ENCODE data around the gene ACD.

Gene ACD

GRCh38 chr16:67675579-67675935, 15.5 kb upstream of the ACD start:
- FAIRE-seq: no peak

- no peak for FAIRE-seq
These were observed 15.0 kb upstream of the ACD start for GRCh38 chr16:67674851-67675578.

- FAIRE-seq: no peak
These were observed 13.9 kb upstream of the ACD start for GRCh38 chr16:67673712-67674580.

- FAIRE-seq: no peak
These were observed 12.9 kb upstream of the ACD start for GRCh38 chr16:67672739-67673662.

GRCh38 chr16:67672306-67672705, 12.2 kb upstream of the ACD start:
- FAIRE-seq: no peak

GRCh38 chr16:67669499-67670101, 9.5 kb upstream of the ACD start:
- FAIRE-seq: no peak

- no peak for FAIRE-seq
These were observed 8.6 kb upstream of the ACD start for GRCh38 chr16:67668495-67669157.

- FAIRE-seq: no peak
These were observed 7.9 kb upstream of the ACD start for GRCh38 chr16:67667817-67668494.

GRCh38 chr16:67667453-67667816, 7.4 kb upstream of the ACD start:
- FAIRE-seq: no peak

- FAIRE-seq: no peak
These were observed 6.7 kb upstream of the ACD start, which contains the start of the genes C16orf86 and ENKD1 for GRCh38 chr16:67666559-67667452. Gene C16orf86 (plus strand): TSS chr16:67666814. CDS start chr16:67666971, 157 bp downstream. Gene ENKD1 (minus strand): TSS chr16:67666750. CDS start chr16:67666442, 308 bp downstream.

- no peak for FAIRE-seq
These were observed 6.0 kb upstream of the ACD start for GRCh38 chr16:67666032-67666551.

GRCh38 chr16:67665598-67665997, 5.5 kb upstream of the ACD start:
- no peak for FAIRE-seq

- FAIRE-seq: no peak
These were observed 4.8 kb upstream of the ACD start for GRCh38 chr16:67664871-67665270.

GRCh38 chr16:67664258-67664657, 4.2 kb upstream of the ACD start:
- no peak for FAIRE-seq

- no peak for FAIRE-seq
These were observed 3.8 kb upstream of the ACD start for GRCh38 chr16:67663877-67664222.

GRCh38 chr16:67663151-67663876, 3.3 kb upstream of the ACD start:
- FAIRE-seq: no peak

- no peak for FAIRE-seq
These were observed 2.6 kb upstream of the ACD start for GRCh38 chr16:67662653-67663010.

GRCh38 chr16:67661886-67662652, 2.0 kb upstream of the ACD start:
- FAIRE-seq: no peak

All from endometrium (tissue), 2 donors.